ENCODE results near the gene IPCEF1. TPM values are rescaled to one million over a fixed set of nuclear protein-coding genes. Genes with fewer than 3 reads are reported as not detected.

IPCEF1 gene
- total RNA-seq, 4 donors from 2014 or later, result 0.63 to 5.3 (median 1.9) TPM

GRCh38 chr6:154358019-154358545, 1.5 kb upstream of the IPCEF1 start:
- peaks cover 0 to 12% (median 2%) of the 10 kb centered on the region in 4 donors for H3K4me1 ChIP-seq
- H3K36me3 ChIP-seq, result no peaks in the 10 kb centered on the region
- H3K4me3 ChIP-seq, result no peak overlapping the region
- TF ChIP-seq POLR2A (IDR thresholded peaks at IDR 0.05) (no peak), CTCF (IDR thresholded peaks at IDR 0.05) (no peak), EP300 (IDR thresholded peaks at IDR 0.05) (no peak)
- DNase-seq (ENCODE audit: low spot score in 2 of 2), result no peak
- 75 to 85% methylated on average over 5 of the region's 5 CpGs for WGBS, 2 donors
- H3K27ac ChIP-seq, result peak overlapping the region in 3 of 4 donors; percentile 1 to 79 (median 77)
- no peaks in the 10 kb centered on the region for H3K27me3 ChIP-seq
- no peaks in the 10 kb centered on the region for H3K9me3 ChIP-seq

- TF ChIP-seq POLR2A (IDR thresholded peaks at IDR 0.05), result no peak
- TF ChIP-seq CTCF (IDR thresholded peaks at IDR 0.05), result no peak
- no peak for TF ChIP-seq EP300 (IDR thresholded peaks at IDR 0.05)
- no peak for DNase-seq (ENCODE audit: low spot score in 2 of 2)
- no peak overlapping the region for H3K27ac ChIP-seq
- peaks cover 0 to 12% (median 2%) of the 10 kb centered on the region in 4 donors for H3K4me1 ChIP-seq
- no peaks in the 10 kb centered on the region for H3K27me3 ChIP-seq
- no peak overlapping the region for H3K4me3 ChIP-seq
- no peaks in the 10 kb centered on the region for H3K36me3 ChIP-seq
- H3K9me3 ChIP-seq, result no peaks in the 10 kb centered on the region
- WGBS, 2 donors, result 85 to 90% methylated on average over 2 of the region's 2 CpGs
These were observed 490 bp downstream of the IPCEF1 start for GRCh38 chr6:154356113-154356512.

GRCh38 chr6:154354265-154354777, 2.3 kb downstream of the IPCEF1 start:
- TF ChIP-seq CTCF (IDR thresholded peaks at IDR 0.05), result no peak
- TF ChIP-seq POLR2A (IDR thresholded peaks at IDR 0.05), result no peak
- TF ChIP-seq EP300 (IDR thresholded peaks at IDR 0.05), result no peak
- DNase-seq (ENCODE audit: low spot score in 2 of 2), result no peak

GRCh38 chr6:154353626-154354025, 3.0 kb downstream of the IPCEF1 start:
- Histone ChIP-seq H3K27ac (no peak overlapping the region), H3K36me3 (no peaks in the 10 kb centered on the region), H3K4me1 (peaks cover 0 to 8% (median 3%) of the 10 kb centered on the region in 4 donors), H3K4me3 (no peak overlapping the region), H3K9me3 (no peaks in the 10 kb centered on the region), H3K27me3 (no peaks in the 10 kb centered on the region)
- 83 to 88% methylated on average over 1 of the region's 1 CpG for WGBS, 2 donors
- no peak for TF ChIP-seq POLR2A (IDR thresholded peaks at IDR 0.05)
- no peak for TF ChIP-seq CTCF (IDR thresholded peaks at IDR 0.05)
- TF ChIP-seq EP300 (IDR thresholded peaks at IDR 0.05), result no peak
- no peak for DNase-seq (ENCODE audit: low spot score in 2 of 2)

More at GRCh38 chr6:154354265-154354777, 2.3 kb downstream of the IPCEF1 start:
- H3K36me3 ChIP-seq, result no peaks in the 10 kb centered on the region
- H3K27ac ChIP-seq, result peak overlapping the region in 1 of 4 donors; percentile 20
- H3K4me3 ChIP-seq, result no peak overlapping the region
- 94 to 98% methylated on average over 8 of the region's 8 CpGs for WGBS, 2 donors
- no peaks in the 10 kb centered on the region for H3K27me3 ChIP-seq
- H3K9me3 ChIP-seq, result no peaks in the 10 kb centered on the region
- peaks cover 0 to 12% (median 3%) of the 10 kb centered on the region in 4 donors for H3K4me1 ChIP-seq

- Histone ChIP-seq H3K36me3 (no peaks in the 10 kb centered on the region), H3K4me3 (no peak overlapping the region), H3K27ac (peak overlapping the region in 1 of 4 donors; percentile 19), H3K4me1 (peaks cover 0 to 6% (median 3%) of the 10 kb centered on the region in 4 donors), H3K9me3 (no peaks in the 10 kb centered on the region), H3K27me3 (no peaks in the 10 kb centered on the region)
- TF ChIP-seq POLR2A (IDR thresholded peaks at IDR 0.05) (no peak), EP300 (IDR thresholded peaks at IDR 0.05) (no peak)
- DNase-seq (ENCODE audit: low spot score in 2 of 2), result no peak
- 85 to 88% methylated on average over 15 of the region's 15 CpGs for WGBS, 2 donors
These were observed 3.6 kb downstream of the IPCEF1 start for GRCh38 chr6:154352898-154353585.

Data from tibial nerve (tissue), 4 donors.